NT2/D1 (cell line): ENCODE data around the gene CAPN14.
"Not testable (repeated sequence)": the region's sequence is repeated elsewhere in the genome, so short reads cannot be mapped to it uniquely, and the experiment has no call there.

Experiments used
- SUZ12 ChIP-seq: IDR thresholded peaks from 2 replicates; pipeline ENCODE4 v1.6.1; 2011; ENCODE audit not compliant: insufficient read length, insufficient read depth; ENCODE audit errors: extremely low read depth
- YY1 ChIP-seq: IDR thresholded peaks from 2 replicates; pipeline ENCODE4 v1.6.1; 2011; ENCODE audit not compliant: insufficient read length, insufficient read depth
- ZNF274 ChIP-seq: IDR thresholded peaks from 2 replicates; pipeline ENCODE4 v1.6.1; 2011; ENCODE audit warnings: mild to moderate bottlenecking, low read depth, low read length

GRCh38 chr2:31183973-31184372, 33.3 kb downstream of the CAPN14 start:
- TF ChIP-seq SUZ12, ZNF274, YY1: not testable (repeated sequence)
